A549 (cell line): ENCODE data around the gene BCL11B.

Experiments used
- BHLHE40 ChIP-seq: IDR thresholded peaks from 2 replicates; pipeline ENCODE4 v1.6.1; 2012; ENCODE audit warnings: low read depth, low read length, inconsistent platforms
- CEBPB ChIP-seq, 2 experiments: fragments of >200 bp in 1 of 2; sonication (Bioruptor Twin) in 1 of 2; formaldehyde crosslinking in 1 of 2; IDR thresholded peaks; 2 replicates each; pipeline ENCODE4 v1.6.1; 2012 to 2016
- CTCF ChIP-seq: fragments of >200 bp; sonication (Bioruptor Twin); formaldehyde crosslinking; IDR thresholded peaks from 3 replicates; pipeline ENCODE4 v1.5.1; 2016
- EHMT2 ChIP-seq: fragments of 200-600 bp; sonication (generic); IDR thresholded peaks from 2 replicates; pipeline ENCODE4 v1.6.1; 2016; ENCODE audit warnings: antibody characterized with exemption, low read depth, mild to moderate bottlenecking, moderate library complexity
- EP300 ChIP-seq, 2 experiments: fragments of >200 bp; sonication (Bioruptor Twin); formaldehyde crosslinking; IDR thresholded peaks; 2 replicates in 1 of 2; 3 replicates in 1 of 2; pipeline ENCODE4 v1.6.1; 2016 to 2017
- FOSB ChIP-seq: fragments of 250-450 bp; sonication (Bioruptor Pico); IDR thresholded peaks from 2 replicates; pipeline ENCODE4 v1.5.0; 2020; ENCODE audit warnings: mild to moderate bottlenecking, moderate library complexity
- HDAC2 ChIP-seq: fragments of 200-600 bp; sonication (generic); IDR thresholded peaks from 2 replicates; pipeline ENCODE4 v1.6.1; 2016
- JUNB ChIP-seq: fragments of >200 bp; sonication (Bioruptor Twin); formaldehyde crosslinking; IDR thresholded peaks from 2 replicates; pipeline ENCODE4 v1.6.1; 2016
- NR3C1 ChIP-seq: fragments of >200 bp; sonication (Bioruptor Twin); formaldehyde crosslinking; IDR thresholded peaks from 3 replicates; pipeline ENCODE4 v1.6.1; 2017
- POLR2A ChIP-seq: IDR thresholded peaks from 2 replicates; pipeline ENCODE4 v1.6.1; 2012; ENCODE audit warnings: mild to moderate bottlenecking, low read length
- RAD21 ChIP-seq, 2 experiments: fragments of >200 bp in 1 of 2; sonication (Bioruptor Twin) in 1 of 2; formaldehyde crosslinking in 1 of 2; IDR thresholded peaks in 1 of 2; conservative IDR thresholded peaks in 1 of 2; 2 replicates in 1 of 2; 3 replicates in 1 of 2; pipeline ENCODE4 v1.6.1; 2012 to 2018; ENCODE audit warnings: inconsistent platforms in 1 of 2
- RFX5 ChIP-seq: fragments of 450-650 bp; IDR thresholded peaks from 2 replicates; pipeline ENCODE4 v1.7.1; 2014; ENCODE audit warnings: antibody characterized with exemption, mild to moderate bottlenecking, moderate library complexity
- SMC3 ChIP-seq: fragments of >200 bp; sonication (Bioruptor Twin); formaldehyde crosslinking; IDR thresholded peaks from 3 replicates; pipeline ENCODE4 v1.6.1; 2018; ENCODE audit warnings: inconsistent platforms
- ZNF302 ChIP-seq: fragments of 250-450 bp; sonication (Bioruptor Pico); IDR thresholded peaks from 2 replicates; pipeline ENCODE4 v1.9.0; 2021; ENCODE audit warnings: inconsistent platforms, mild to moderate bottlenecking, moderate library complexity

GRCh38 chr14:99257673-99258221 lies 14.2 kb downstream of the BCL11B start:
- TF ChIP-seq RFX5 (no peak), ZNF302 (CRISPR knock-in tag) (no peak), EP300 (IDR thresholded peaks at IDR 0.05) (no peak), SMC3 (no peak), CEBPB (IDR thresholded peaks at IDR 0.05) (no peak), FOSB (CRISPR knock-in tag) (no peak), RAD21 (conservative IDR thresholded peaks at IDR 0.05 in 1 of 2, IDR thresholded peaks at IDR 0.05 in 1 of 2) (no peak), POLR2A (no peak), HDAC2 (no peak), BHLHE40 (no peak), JUNB (no peak), CTCF (no peak), EHMT2 (no peak), NR3C1 (no peak)
